AG04450 (cell line): Measurements from ENCODE around the gene TLR8. TPM values are rescaled to one million over a fixed set of nuclear protein-coding genes. Genes with fewer than 3 reads are reported as not detected.
A peak's percentile ranks its signal among the peaks of the same experiment; 100 is the strongest.

Source experiments
- CTCF ChIA-PET: fragments of 300-600, 350-600 bp; formaldehyde crosslinking; extraction: SDS; loops from one replicate; lab custom pipeline; 2022; ENCODE audit warnings: antibody characterized with exemption, inconsistent platforms; lab: Charles Lee
- POLR2A ChIA-PET: fragments of 350-600 bp; formaldehyde crosslinking; extraction: SDS; loops from one replicate; lab custom pipeline; 2021; ENCODE audit warnings: antibody characterized with exemption, inconsistent platforms; lab: Yijun Ruan, JAX
- DNase-seq: peaks from one replicate; pipeline ENCODE4 v3.0.0-alpha.2; 2011; ENCODE audit warnings: low read depth, low spot score
- H3K27ac ChIP-seq: one replicate; pipeline ENCODE4 v1.5.1; 2012; ENCODE audit warnings: low read depth, low read length, control low read depth
- H3K27me3 ChIP-seq: one replicate; pipeline ENCODE4 v1.6.0; 2012; ENCODE audit warnings: low read length; ENCODE audit not compliant: control insufficient read depth, insufficient read depth
- H3K4me3 ChIP-seq: 2 replicates; pipeline ENCODE4 v1.5.1; 2011; ENCODE audit warnings: mild to moderate bottlenecking, low read depth, low read length, control low read depth
- H3K9me3 ChIP-seq: 2 replicates; pipeline ENCODE4 v1.5.1; 2012; ENCODE audit warnings: low read length; ENCODE audit not compliant: control insufficient read depth, insufficient read depth
- polyA plus RNA-seq: library from polyadenylated mRNA; depleted of rRNA; stranded (reverse); fragments of >200 nt; gene quantifications from 2 replicates; pipeline ENCODE4 v1.2.3, GENCODE V29; 2011
- TF ChIP-seq, protein P1 (sequence below): IDR thresholded peaks from 2 replicates; pipeline ENCODE4 v1.5.1; 2011; ENCODE audit warnings: low read depth, low read length, control low read depth, inconsistent platforms

TLR8 gene
- polyA plus RNA-seq, 1 experiment = not detected

GRCh38 chrX:12954376-12954775 is 48.0 kb downstream of the TLR8 start:
- POLR2A ChIA-PET = interaction anchor here (0.6 kb wide), 1 partner anchor 64 kb away, joined by 3 read pairs; no protein-coding TSS in a partner anchor

GRCh38 chrX:12954981-12955380 is 48.6 kb downstream of the TLR8 start:
- CTCF ChIA-PET = interaction anchor here (4.0 kb wide), 1 partner anchor 8 kb away, joined by 31 read pairs; no protein-coding TSS in a partner anchor
- TF ChIP-seq, protein P1, sequence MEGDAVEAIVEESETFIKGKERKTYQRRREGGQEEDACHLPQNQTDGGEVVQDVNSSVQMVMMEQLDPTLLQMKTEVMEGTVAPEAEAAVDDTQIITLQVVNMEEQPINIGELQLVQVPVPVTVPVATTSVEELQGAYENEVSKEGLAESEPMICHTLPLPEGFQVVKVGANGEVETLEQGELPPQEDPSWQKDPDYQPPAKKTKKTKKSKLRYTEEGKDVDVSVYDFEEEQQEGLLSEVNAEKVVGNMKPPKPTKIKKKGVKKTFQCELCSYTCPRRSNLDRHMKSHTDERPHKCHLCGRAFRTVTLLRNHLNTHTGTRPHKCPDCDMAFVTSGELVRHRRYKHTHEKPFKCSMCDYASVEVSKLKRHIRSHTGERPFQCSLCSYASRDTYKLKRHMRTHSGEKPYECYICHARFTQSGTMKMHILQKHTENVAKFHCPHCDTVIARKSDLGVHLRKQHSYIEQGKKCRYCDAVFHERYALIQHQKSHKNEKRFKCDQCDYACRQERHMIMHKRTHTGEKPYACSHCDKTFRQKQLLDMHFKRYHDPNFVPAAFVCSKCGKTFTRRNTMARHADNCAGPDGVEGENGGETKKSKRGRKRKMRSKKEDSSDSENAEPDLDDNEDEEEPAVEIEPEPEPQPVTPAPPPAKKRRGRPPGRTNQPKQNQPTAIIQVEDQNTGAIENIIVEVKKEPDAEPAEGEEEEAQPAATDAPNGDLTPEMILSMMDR = no peak

More at GRCh38 chrX:12954376-12954775, 48.0 kb downstream of the TLR8 start:
- TF ChIP-seq, protein P1 = no peak
- DNase-seq = no peak
- Histone ChIP-seq H3K9me3 (no peaks in the 10 kb centered on the region), H3K27ac (no peak overlapping the region), H3K27me3 (no peaks in the 10 kb centered on the region), H3K4me3 (no peak overlapping the region)
- CTCF ChIA-PET = interaction anchor here (4.0 kb wide), 1 partner anchor 8 kb away, joined by 31 read pairs; no protein-coding TSS in a partner anchor

GRCh38 chrX:12955882-12956703 is 49.7 kb downstream of the TLR8 start:
- Histone ChIP-seq H3K27ac (peak overlapping the region; percentile 96), H3K4me3 (no peak overlapping the region), H3K9me3 (no peaks in the 10 kb centered on the region), H3K27me3 (no peaks in the 10 kb centered on the region)
- CTCF ChIA-PET = interaction anchor here (4.0 kb wide), 1 partner anchor 9 kb away, joined by 31 read pairs; no protein-coding TSS in a partner anchor
- DNase-seq = no peak
- POLR2A ChIA-PET = interaction anchor here (0.8 to 1.2 kb wide), 3 partner anchors 9 to 22 kb away, joined by 4 to 19 read pairs (median 4); partner anchors contain the start of gene TMSB4X
- TF ChIP-seq, protein P1 = no peak

More at GRCh38 chrX:12954981-12955380, 48.6 kb downstream of the TLR8 start:
- H3K9me3 ChIP-seq = no peaks in the 10 kb centered on the region
- DNase-seq = no peak
- H3K4me3 ChIP-seq = no peak overlapping the region
- POLR2A ChIA-PET = no interaction called here
- no peaks in the 10 kb centered on the region for H3K27me3 ChIP-seq
- H3K27ac ChIP-seq = no peak overlapping the region

DNA sequence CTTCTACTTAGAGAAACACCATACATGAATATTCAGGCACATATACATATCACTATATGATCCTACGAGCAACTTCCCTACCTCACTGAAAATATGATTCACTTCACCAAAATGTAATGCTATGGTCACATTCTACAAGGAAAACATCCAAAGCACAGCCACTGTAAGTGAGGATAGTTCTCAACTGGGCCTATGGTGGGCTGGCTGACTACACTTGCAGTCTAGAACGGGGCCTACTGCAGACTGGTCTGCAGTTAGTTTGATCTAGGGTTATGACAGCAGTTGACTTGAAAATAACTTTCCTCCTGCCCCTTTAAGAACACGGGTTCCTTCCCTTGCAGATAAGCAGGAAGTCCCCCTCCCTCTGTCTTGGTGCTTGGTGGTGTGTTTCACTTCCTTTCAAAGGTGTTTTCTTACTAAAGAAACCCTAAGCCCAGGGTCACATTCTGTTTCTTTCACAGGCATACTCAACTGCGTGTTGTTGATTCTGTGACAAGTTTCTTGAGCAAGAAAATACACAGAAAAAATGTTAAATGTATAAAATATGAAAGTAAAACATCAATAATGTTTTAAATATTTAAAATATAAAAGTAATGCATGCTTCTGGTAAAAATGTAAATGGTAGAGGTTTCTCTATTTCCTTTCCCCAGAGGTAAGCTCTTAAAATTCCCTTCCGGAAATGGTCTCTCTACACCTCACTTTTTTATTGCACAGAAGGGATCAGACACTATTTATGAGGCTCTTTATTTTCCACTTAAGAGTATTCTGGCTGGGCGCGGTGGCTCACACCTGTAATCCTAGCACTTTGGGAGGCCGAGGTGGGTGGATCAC is 50.5 kb downstream of the TLR8 start:
- TF ChIP-seq, protein P1 = no peak
- H3K27me3 ChIP-seq = no peaks in the 10 kb centered on the region
- ChIA-PET CTCF (interaction anchor here (0.5 to 4.0 kb wide), 2 partner anchors 10 to 19 kb away, joined by 4 to 31 read pairs; no protein-coding TSS in a partner anchor), POLR2A (interaction anchor here (0.8 to 1.2 kb wide), 3 partner anchors 10 to 22 kb away, joined by 4 to 19 read pairs (median 4); partner anchors contain the start of gene TMSB4X)
- no peak for DNase-seq
- H3K4me3 ChIP-seq = no peak overlapping the region
- H3K27ac ChIP-seq = peak overlapping the region; percentile 96
- H3K9me3 ChIP-seq = no peaks in the 10 kb centered on the region
